Embryonic facial prominence (tissue), 1 donor: ENCODE data around the gene KCNJ6.

Source experiments
- DNase-seq: peaks from one replicate; pipeline ENCODE4 v3.0.0-alpha.2; 2016; ENCODE audit errors: extremely low spot score

KCNJ6 gene

GRCh38 chr21:37574316-37574715, 341.9 kb downstream of the KCNJ6 start:
- DNase-seq, result no peak

DNA sequence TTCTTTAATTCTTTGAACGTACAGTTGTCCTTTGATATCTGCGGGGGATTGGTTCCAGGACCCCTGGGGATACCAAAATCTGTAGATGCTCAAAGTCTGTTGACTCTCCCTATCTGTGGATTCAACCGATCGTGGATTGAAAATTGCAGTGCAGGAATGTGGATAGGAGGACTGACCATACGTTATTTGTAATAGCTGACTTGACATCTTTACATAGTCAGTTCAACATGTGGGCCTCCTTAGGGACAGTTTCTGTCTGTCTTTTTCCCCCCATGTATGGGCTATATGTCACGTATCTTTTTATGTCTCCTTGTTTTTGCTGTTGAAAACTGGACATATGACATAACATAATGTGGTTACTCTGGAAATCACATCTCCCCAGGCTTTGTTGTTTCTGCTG, 344.8 kb downstream of the KCNJ6 start:
- DNase-seq, result no peak

- no peak for DNase-seq
These were observed 347.3 kb downstream of the KCNJ6 start for GRCh38 chr21:37568916-37569315.

GRCh38 chr21:37568415-37568814, 347.8 kb downstream of the KCNJ6 start:
- DNase-seq, result no peak

GRCh38 chr21:37566790-37567615, 349.3 kb downstream of the KCNJ6 start:
- no peak for DNase-seq

DNA sequence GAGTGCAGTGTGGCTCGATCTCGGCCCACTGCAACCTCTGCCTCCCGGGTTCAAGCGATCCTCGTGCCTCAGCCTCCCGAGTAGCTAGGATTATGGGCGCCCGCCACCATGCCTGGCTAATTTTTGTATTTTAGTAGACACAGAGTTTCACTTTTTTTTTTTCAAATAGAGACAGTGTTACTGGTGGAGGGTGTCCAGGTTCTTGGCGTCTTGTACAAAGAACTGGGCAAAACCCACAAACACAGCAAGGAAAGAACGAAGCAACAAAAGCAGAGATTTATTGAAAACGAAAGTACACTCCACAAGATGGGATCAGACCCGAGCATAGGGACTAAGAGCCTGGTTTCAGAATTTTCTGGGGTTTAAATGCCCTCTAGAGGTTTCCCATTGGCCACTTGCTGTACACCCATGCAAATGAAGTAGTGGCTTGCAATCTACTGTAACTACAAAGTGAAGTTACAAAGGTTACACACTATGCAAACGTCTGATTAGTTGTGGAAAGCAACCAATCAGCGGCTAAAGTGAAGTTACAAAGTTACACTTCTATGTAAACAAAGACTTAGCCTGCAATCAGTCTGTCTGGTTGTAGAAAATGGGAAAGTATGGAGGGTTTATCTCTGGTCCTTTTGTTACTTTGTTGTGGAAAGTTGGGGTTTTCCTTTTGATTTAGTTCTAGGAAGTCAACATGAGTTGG, 350.6 kb downstream of the KCNJ6 start:
- no peak for DNase-seq

DNA sequence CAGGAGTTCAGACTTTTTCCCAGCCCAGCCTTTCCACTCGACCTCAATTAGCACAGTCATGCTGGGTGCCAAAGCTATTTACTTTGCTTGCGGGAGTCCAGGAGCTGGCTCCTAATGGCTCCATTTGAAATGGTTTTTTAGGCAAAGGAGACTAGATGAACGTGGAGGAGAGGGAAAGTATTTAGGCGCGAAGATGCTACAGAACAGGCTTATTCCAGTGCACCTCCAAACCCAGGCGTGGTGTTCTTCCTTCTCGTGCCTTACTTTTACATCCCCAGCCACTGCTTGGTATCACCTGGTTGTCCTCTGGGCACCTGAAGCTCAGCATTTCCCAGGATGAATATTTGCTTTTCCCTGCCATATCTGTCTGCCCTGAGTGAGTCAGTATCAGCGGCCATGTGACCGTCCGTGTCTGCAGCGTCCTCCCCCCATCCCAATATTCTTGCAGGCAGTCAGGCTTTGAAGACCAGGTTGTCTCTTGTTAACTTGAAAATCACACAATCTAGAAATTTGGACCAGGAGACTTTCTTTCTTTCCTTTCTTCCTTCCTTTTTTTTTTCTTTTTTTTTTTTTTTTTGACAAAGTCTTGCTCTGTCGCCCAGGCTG, 351.2 kb downstream of the KCNJ6 start:
- no peak for DNase-seq

- no peak for DNase-seq
These were observed 351.8 kb downstream of the KCNJ6 start for GRCh38 chr21:37564341-37564923.

- DNase-seq, result peak; percentile 80
These were observed 352.5 kb downstream of the KCNJ6 start for GRCh38 chr21:37563641-37564340.

- no peak for DNase-seq
These were observed 353.2 kb downstream of the KCNJ6 start for GRCh38 chr21:37562920-37563640.

- DNase-seq, result no peak
These were observed 354.0 kb downstream of the KCNJ6 start for GRCh38 chr21:37561941-37562919.

- no peak for DNase-seq
These were observed 354.8 kb downstream of the KCNJ6 start for GRCh38 chr21:37561506-37561905.

- DNase-seq, result no peak
These were observed 355.9 kb downstream of the KCNJ6 start for GRCh38 chr21:37560385-37560784.

- no peak for DNase-seq
These were observed 357.5 kb downstream of the KCNJ6 start for GRCh38 chr21:37558676-37559211.
